ENCODE measurements around the gene RANGAP1.

Gene RANGAP1

GRCh38 chr22:41273128-41273527 is 12.9 kb downstream of the RANGAP1 start:
- H3K4me3 ChIP-seq (ENCODE audit: low read depth, low read length) = no peak overlapping the region
- TF ChIP-seq CTCF (IDR thresholded peaks at IDR 0.05; ENCODE audit: borderline replicate concordance, insufficient read depth, low read depth, low read length) = no peak

- no peak overlapping the region for H3K4me3 ChIP-seq (ENCODE audit: low read depth, low read length)
- TF ChIP-seq CTCF (IDR thresholded peaks at IDR 0.05; ENCODE audit: borderline replicate concordance, insufficient read depth, low read depth, low read length) = no peak
Measured at GRCh38 chr22:41271787-41272186, 14.2 kb downstream of the RANGAP1 start.

DNA sequence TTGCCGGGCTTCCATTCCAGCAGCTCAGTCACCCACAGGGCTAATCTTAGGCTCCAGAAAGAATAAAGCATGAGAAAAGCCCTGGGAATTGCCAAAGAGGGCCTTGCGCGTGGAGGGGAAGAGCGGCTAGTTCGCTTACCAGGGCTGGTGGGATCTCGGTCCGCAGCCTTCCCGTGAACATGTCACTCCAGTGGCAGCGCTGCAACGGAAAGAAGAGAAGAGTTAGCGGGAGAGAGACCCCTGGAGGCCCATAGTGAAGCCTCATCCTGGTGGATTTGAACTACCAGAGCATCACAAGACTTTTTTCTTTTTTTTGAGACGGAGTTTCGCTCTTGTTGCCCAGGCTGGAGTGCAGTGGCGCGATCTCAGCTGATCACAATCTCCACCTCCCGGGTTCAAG is 18.0 kb downstream of the RANGAP1 start:
- TF ChIP-seq CTCF (IDR thresholded peaks at IDR 0.05; ENCODE audit: borderline replicate concordance, insufficient read depth, low read depth, low read length) = no peak
- H3K4me3 ChIP-seq (ENCODE audit: low read depth, low read length) = no peak overlapping the region

- H3K4me3 ChIP-seq (ENCODE audit: low read depth, low read length) = no peak overlapping the region
- TF ChIP-seq CTCF (IDR thresholded peaks at IDR 0.05; ENCODE audit: borderline replicate concordance, insufficient read depth, low read depth, low read length) = no peak
Measured at GRCh38 chr22:41264408-41264941, 21.5 kb downstream of the RANGAP1 start.

- TF ChIP-seq CTCF (IDR thresholded peaks at IDR 0.05; ENCODE audit: borderline replicate concordance, insufficient read depth, low read depth, low read length) = no peak
- H3K4me3 ChIP-seq (ENCODE audit: low read depth, low read length) = no peak overlapping the region
Measured at GRCh38 chr22:41263704-41264103, 22.3 kb downstream of the RANGAP1 start.

DNA sequence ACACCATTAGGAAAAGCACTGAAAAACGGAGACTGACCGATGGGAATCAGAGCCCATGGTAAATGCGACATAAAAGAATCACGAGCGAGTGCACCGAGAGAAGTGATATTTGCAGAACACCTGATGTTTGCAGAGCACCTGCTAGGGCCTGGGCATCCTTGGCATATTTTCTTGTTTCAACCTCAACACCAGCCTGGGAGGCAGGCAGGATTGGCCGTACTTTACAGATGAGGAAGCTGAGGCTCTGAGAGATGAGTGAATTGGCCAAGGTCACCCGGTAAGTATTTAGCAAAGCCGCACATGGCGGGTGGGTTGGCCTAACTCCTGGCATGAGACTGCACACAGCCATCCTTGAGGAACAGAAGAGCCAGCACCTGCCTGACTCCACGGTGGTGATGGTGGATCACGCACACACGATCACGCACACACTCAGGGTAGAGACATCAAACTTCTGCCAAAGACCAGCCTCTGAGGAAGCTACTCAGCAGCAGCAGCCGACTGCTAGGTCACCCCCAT is 23.7 kb downstream of the RANGAP1 start:
- H3K4me3 ChIP-seq (ENCODE audit: low read depth, low read length) = no peak overlapping the region
- TF ChIP-seq CTCF (IDR thresholded peaks at IDR 0.05; ENCODE audit: borderline replicate concordance, insufficient read depth, low read depth, low read length) = no peak

GRCh38 chr22:41261541-41262249 is 24.3 kb downstream of the RANGAP1 start:
- no peak overlapping the region for H3K4me3 ChIP-seq (ENCODE audit: low read depth, low read length)
- TF ChIP-seq CTCF (IDR thresholded peaks at IDR 0.05; ENCODE audit: borderline replicate concordance, insufficient read depth, low read depth, low read length) = no peak
